BE2C (cell line): ENCODE measurements around the gene EEF1AKMT3.

Source experiments
- DNase-seq: peaks from one replicate; pipeline ENCODE4 v3.0.0-alpha.2; 2020
- H3K27me3 ChIP-seq: fragments of 250-450 bp; sonication (Bioruptor Pico); 2 replicates; pipeline ENCODE4 v1.5.1; 2020; ENCODE audit warnings: mild to moderate bottlenecking
- H3K36me3 ChIP-seq: fragments of 250-450 bp; sonication (Bioruptor Pico); 2 replicates; pipeline ENCODE4 v1.5.1; 2020; ENCODE audit warnings: mild to moderate bottlenecking
- H3K4me1 ChIP-seq: fragments of 250-450 bp; sonication (Bioruptor Pico); 2 replicates; pipeline ENCODE4 v1.5.1; 2020
- H3K4me3 ChIP-seq: 2 replicates; pipeline ENCODE4 v1.5.1; 2011; ENCODE audit warnings: low read depth, low read length
- H3K9me3 ChIP-seq: fragments of 250-450 bp; sonication (Bioruptor Pico); 2 replicates; pipeline ENCODE4 v1.5.1; 2020
- CTCF ChIP-seq: IDR thresholded peaks from 2 replicates; pipeline ENCODE4 v1.5.1; 2012; ENCODE audit warnings: mild to moderate bottlenecking, low read depth, low read length

The EEF1AKMT3 gene

GRCh38 chr12:57813111-57813970 is 40.9 kb downstream of the EEF1AKMT3 start:
- no peaks in the 10 kb centered on the region for H3K36me3 ChIP-seq
- peaks cover 16% of the 10 kb centered on the region for H3K4me1 ChIP-seq
- H3K27me3 ChIP-seq = no peaks in the 10 kb centered on the region
- no peaks in the 10 kb centered on the region for H3K9me3 ChIP-seq
- DNase-seq = no peak
- no peak for TF ChIP-seq CTCF
- H3K4me3 ChIP-seq = no peak overlapping the region

- H3K4me1 ChIP-seq = peaks cover 16% of the 10 kb centered on the region
- H3K36me3 ChIP-seq = no peaks in the 10 kb centered on the region
- no peak for TF ChIP-seq CTCF
- H3K9me3 ChIP-seq = no peaks in the 10 kb centered on the region
- DNase-seq = no peak
- H3K27me3 ChIP-seq = no peaks in the 10 kb centered on the region
- H3K4me3 ChIP-seq = no peak overlapping the region
Observed at GRCh38 chr12:57813971-57814772, 41.8 kb downstream of the EEF1AKMT3 start.

- TF ChIP-seq CTCF = peak; percentile 36; the same call in 1 of the 2 replicates
- Histone ChIP-seq H3K36me3 (no peaks in the 10 kb centered on the region), H3K4me1 (peaks cover 16% of the 10 kb centered on the region), H3K9me3 (no peaks in the 10 kb centered on the region), H3K4me3 (no peak overlapping the region), H3K27me3 (no peaks in the 10 kb centered on the region)
- no peak for DNase-seq
Observed at GRCh38 chr12:57815177-57816000, 43.0 kb downstream of the EEF1AKMT3 start.

GRCh38 chr12:57816001-57816854 is 43.8 kb downstream of the EEF1AKMT3 start:
- peaks cover 16% of the 10 kb centered on the region for H3K4me1 ChIP-seq

More at GRCh38 chr12:57816001-57816854, 43.8 kb downstream of the EEF1AKMT3 start:
- Histone ChIP-seq H3K9me3 (no peaks in the 10 kb centered on the region), H3K4me3 (no peak overlapping the region), H3K27me3 (no peaks in the 10 kb centered on the region), H3K36me3 (no peaks in the 10 kb centered on the region; the same call in 1 of the 2 replicates)
- TF ChIP-seq CTCF = no peak
- peak; percentile 42 for DNase-seq
